ENCODE data around the gene RPL37. TPM values are rescaled to one million over a fixed set of nuclear protein-coding genes. Genes with fewer than 3 reads are reported as not detected.
"Not testable (repeated sequence)": the region's sequence is repeated elsewhere in the genome, so short reads cannot be mapped to it uniquely, and the experiment has no call there.

The RPL37 gene
- 649 TPM for total RNA-seq (ENCODE audit: insufficient read depth, low replicate concordance)

DNA sequence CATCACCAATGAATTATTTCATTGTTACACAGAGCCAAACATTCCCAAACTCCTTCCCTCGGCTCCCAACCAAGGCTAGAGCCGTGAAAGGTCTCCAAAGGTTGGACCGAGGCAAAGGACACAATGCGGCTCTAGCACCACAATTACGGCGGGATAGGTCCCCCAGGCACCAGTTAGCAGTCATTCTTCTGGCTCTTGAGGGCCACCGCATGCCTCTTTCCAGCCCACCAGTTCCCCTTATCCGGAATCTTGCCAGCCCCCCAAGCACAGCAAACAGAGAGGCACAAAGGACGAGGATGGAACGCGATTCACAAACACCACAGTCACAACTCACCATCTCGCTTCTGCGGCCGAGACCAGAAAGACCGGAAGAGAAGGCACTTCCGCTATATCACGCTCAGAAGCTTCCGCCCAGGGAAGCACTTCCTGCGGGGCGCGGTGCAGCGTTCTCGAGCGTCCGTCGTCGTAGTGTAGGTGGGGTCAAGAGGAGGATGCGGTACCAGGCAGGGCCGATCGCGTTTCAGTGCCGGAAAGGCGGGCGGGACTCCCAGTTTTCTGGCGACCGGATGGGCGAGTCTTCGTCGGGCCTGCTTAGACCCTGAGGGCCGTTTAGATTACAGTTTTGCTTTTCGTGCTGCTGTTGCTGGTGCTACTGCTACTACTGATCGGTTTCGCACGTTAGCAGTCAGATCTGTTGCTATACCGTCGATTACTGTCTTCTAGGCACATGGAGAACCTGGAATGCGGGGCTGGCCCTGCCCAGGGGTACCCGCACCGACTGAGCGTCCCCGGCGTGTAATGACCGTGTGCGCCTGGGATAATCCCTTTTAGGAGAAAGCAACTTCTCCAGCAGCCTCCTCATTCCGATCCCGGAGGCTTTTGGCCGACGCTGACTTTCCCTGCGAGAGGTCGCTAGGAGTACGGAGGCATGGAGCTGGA, at the start of gene RPL37:
Gene RPL37 (minus strand): TSS at position 374 of the 939 bp plus-strand sequence. CDS start 37 bp downstream, at position 337.
- peak; percentile 98 for DNase-seq (ENCODE audit: low spot score)

DNA sequence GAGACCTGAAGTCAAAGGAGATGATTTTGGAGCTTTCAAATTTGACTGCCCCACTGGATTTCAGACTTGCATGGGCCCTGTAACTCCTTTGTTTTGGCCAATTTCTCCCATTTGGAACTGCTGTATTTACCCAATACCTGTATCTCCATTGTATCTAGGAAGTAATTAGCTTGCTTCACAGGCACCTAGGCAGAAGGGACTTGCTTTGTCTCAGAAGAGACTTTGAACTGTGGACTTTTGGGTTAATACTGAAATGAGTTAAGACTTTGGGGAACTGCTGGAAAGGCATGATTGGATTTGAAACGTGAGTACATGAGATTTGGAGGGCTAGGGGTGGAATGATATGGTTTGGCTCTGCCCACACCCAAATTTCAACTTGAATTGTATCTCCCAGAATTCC, 48.0 kb upstream of the RPL37 start:
- not testable (repeated sequence) for DNase-seq (ENCODE audit: low spot score)

DNA sequence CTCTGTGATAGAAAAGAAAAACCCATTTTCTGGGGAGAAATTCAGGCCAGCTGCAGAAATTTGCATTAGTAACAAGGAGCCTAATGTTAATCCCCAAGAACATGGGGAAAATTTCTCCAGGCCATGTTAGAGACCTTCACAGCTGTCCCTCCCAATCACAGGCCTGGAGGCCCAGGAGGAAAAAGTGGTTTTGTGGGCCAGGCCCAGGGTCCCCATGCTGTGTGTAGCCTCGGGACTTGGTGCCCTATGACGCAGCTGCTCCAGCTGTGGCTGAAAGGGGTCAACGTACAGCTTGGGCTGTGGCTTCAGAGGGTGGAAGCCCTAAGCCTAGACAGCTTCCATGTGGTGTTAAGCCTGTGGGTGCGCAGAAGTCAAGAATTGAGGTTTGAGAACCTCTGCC, 47.3 kb upstream of the RPL37 start:
- no peak for DNase-seq (ENCODE audit: low spot score)

DNA sequence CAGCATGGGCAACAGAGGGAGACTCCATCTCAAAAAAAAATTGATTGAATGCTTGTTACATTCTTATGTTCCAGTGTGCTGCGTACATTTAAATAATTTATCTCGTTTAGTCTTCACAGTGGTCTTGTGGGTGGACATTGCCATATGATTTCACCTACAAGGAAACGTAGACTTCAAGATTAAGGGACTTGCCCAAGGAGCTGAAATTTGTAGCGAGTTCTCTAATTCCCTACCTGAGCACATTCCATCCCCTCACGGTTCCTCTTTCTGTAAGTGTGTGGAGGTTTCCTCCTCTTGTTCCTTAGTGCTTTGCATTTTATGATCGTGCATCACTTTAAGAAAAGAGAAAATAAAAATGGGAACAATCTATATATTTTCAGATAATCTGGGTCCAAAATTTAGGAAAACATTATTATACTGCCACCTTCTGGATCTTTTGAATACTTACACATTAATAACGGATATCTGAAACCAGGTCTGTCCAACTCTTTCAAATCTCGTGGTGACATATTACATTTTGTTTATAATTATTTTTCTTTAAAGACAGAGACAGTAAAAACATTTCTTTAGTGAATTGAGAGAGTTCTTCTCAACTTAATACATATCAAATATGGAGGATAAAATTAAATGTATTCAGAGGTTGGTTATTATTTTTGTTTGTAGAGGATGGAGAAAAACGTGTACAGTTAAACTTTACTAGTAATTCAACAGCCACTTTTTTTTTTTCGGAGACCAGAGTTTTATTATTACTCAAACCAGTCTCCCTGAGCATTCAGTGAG, 44.3 kb upstream of the RPL37 start:
- DNase-seq (ENCODE audit: low spot score) = peak; percentile 23

DNA sequence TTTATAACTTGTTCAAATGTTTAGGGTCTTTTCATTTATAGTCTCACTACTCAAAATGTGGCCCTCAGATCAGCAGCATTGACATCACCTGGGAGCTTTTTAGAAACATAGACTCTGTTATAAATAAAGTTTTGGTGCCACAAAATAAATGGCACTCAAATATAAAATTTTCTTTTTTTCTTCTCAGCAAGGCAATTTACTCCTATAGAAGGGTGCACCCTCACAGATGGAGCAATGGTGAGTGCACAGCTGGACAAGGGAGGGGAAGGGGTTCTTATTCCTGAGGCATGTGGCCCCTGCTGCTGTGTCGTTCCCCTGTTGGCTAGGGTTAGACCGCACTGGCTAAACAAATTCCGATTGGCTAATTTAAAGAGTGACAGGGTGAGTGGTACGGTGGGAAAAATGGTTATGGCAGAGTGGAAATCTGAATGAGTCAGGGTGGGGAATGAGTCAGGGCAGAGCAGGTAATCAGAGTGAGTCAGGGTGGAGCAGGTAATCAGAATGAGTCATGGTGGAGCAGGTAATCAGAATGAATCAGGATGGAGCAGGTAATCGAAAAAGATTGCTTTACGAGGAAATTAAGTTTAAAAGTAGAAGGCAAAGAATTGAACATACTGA, 42.5 kb upstream of the RPL37 start:
- DNase-seq (ENCODE audit: low spot score) = no peak

DNA sequence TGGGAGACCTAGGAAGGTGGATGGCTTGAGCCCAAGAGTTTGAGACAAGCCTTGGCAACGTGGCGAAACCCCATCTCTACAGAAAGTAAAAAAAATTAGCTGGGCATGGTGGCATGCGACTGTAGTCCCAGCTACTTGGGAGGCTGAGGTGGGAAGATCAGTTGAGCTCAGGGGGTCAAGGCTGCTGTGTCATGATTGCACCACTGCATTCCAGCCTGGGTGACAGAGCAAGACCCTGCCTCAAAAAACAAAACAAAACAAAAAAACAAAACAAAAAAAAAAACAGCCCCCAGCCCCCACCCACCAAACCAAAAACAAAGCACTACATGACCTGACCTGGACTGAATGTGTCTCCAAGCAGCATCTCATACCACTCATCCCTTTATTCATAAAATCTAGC, 40.9 kb upstream of the RPL37 start:
- no peak for DNase-seq (ENCODE audit: low spot score)

DNA sequence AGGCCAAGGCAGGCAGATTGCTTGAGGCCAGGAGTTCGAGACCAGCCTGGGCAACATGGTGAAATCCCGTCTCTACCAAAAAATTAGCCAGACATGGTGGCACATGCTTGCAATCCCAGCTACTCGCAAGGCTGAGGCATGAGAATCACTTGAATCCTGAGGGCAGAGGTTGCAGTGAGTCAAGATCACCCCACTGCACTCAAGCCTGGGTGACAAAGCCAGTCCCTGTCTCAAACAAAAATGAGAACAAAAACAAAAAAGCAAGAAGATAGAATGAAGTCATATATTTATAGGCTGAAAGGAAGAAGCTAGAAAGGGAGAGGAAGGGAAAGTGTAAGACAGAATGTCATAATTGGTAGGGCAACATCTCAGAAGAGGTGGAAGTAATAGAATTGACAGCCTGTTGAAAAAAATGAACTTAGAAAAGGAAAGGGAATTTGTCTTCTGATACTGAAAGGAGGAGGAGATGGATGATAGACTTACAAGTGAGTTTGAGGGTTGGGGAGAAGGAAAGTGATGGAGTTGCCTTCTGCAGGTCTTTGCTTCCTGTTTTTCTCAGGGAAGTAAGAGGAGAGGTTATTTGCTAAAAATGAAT, 38.4 kb upstream of the RPL37 start:
- DNase-seq (ENCODE audit: low spot score) = no peak

DNA sequence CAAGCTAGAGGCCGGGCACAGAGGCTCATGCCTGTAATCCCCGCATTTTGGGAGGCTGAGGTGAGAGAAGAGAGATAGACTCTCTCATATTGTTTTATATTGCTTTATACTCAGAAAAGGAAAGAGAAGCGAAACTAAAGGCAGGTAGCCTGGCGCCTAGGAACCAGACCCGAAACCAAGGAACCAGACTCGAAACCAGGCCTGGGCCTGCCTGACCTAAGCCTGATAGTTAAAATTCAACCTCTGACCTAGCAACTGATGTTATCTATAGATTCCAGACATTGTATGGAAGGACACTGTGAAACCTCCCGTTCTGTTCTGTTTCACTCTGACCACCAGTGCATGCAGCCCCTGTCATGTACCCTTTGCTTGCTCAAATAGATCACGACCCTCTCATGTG, 37.2 kb upstream of the RPL37 start:
- DNase-seq (ENCODE audit: low spot score) = not testable (repeated sequence)

DNA sequence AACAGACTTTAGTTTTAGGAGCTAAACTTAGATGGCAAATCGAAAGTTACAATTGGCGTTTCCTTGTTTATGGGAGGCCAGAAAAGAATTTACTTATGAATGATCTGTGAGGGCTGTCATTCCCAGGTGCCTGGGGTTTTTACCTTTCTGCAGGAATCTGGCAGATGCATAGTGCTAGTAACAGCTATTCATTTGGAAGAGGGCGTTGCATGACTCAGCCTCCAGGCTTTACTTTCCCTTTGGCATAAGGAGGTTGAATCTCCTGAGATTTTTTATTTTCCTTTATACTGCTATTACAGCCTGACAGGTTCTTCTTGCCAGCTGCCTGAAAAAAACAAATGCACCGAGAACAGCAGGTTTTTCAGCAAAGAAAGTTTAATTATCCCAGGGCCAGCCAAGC, 36.2 kb upstream of the RPL37 start:
- no peak for DNase-seq (ENCODE audit: low spot score)

DNA sequence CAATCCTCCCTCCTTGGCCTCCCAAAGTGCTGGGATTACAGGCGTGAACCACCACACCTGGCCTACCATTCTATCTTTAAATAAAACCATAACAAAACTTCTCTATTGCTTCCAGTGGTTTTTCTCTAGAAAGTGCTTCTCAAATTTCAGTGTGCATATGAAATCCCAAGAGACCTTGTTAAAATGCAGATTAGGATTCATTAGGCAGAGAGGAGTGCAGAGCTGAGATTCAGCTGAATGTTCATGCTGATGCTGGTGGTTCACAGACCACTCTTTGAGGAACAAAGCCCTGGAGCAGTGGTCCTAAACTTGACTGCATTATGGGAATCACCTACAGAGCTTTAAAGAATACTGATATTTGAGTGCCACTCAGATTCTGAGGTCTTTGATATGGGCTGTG, 34.4 kb upstream of the RPL37 start:
- DNase-seq (ENCODE audit: low spot score) = no peak

DNA sequence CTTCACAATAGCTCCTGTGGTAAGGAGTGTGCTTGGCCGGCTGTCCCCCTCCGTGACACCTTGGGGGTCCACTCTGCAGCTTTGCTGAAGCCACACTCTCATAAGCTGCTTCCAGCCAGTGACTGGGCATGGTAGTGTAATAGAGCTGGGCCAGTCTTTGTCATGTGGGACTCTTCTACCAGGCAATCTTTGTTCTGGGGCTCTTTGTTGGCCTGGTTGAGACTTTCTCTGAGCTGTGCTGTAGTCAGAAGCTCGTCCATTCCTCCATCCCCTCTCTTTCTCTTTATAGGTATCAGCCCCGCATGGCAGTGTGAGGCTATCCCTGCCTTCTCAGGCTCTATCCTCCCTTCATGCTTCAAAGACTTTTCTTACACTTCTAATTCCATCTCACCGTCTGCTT, 31.8 kb upstream of the RPL37 start:
- no peak for DNase-seq (ENCODE audit: low spot score)

DNA sequence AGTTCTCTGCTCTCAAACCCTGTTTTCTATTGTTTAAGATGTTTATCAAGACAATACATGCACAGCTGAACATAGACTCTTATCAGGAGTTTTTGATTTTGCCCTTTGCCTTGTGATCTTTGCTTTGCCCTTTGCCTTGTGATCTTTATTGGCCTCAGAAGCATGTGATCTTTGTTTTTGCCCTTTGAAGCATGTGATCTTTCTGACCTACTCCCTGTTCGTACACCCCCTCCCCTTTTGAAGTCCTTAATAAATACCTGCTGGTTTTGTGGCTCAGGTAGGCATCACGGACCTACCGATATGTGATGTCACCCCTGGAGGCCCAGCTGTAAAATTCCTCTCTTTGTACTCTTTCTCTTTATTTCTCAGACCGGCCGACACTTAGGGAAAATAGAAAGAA, 30.0 kb upstream of the RPL37 start:
- not testable (repeated sequence) for DNase-seq (ENCODE audit: low spot score)

DNA sequence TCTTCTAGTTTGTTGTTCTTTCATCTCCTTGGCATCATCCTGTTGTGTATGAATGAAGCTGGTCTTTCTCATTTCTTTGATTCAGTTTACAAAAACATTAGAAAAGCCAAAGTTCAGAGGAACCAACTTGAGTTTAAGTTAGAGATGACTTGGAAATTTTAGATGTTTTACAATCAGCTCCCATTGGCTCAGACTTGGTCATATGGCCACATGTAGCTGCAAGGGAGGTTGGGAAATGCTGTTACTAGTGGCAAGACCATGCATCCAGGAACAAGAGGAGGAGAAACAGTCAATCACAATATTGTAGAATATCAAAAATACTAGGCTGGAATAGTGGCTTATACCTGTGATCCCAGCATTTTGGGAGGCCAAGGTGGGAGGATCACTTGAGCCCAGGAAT, 25.7 kb upstream of the RPL37 start:
- no peak for DNase-seq (ENCODE audit: low spot score)

DNA sequence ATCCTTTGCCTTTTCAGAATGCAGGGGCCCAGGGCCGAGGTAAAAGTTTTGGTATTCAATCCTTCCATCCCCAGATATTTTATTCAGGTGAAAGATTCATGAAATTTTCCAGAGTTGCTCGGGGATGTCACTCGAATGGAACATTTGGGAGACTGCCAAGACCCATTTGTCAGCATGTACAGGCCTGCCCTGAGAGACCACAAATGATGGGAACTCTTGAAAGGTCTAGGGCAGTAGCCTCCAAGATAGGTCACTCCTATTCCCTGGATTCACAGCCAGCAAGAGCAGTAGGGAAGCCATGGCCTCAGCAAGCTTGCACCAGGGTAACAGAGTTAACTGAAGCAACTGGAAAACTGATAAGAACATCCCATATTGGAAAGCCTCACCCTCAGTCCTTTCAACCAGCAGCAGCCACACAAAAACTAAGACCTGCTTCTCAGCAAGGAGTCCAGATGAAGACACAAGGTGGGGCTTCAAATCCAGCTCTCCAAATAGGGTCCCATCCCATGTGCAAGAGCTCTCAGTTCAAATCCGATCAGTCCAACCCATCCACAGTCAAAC, 18.7 kb upstream of the RPL37 start:
- DNase-seq (ENCODE audit: low spot score) = no peak

DNA sequence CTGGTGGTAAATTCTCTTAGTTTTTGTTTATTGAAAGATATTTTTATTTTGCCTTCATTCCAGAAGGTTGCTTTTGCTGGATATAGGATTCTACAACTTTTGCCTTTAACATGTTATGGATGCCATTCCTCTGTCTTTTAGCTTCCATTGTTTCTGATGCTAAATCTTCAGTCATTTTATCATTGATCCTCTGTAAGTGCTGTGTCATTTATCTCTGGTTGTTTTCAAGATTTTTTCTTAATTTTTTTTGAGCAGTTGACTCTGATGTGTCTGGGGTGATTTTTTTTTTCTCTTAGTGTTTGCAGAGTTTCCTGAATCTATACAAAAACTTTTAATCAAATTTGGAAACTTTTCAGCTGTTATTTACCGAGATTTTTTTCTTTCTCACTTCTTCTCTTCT, 12.5 kb upstream of the RPL37 start:
- DNase-seq (ENCODE audit: low spot score) = no peak

DNA sequence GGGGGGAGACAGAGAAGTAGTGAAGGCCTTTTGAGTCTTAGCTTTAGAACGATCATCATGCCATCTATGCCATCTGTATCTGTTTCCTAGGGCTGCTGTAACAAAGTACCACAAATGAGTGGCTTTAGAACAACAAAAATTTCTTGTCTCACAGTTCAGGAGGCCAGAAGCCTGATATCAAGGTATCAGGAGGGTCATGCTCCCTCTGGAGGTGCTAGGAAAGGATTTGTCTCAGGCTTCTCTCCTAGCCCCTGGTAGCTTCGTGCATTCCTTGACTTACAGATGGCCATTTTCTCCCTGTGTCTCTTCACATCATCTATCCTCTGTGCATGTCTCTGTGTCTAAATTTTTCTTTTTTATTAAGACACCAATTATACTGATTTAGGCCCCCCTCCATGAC, 11.3 kb upstream of the RPL37 start:
- no peak for DNase-seq (ENCODE audit: low spot score)

DNA sequence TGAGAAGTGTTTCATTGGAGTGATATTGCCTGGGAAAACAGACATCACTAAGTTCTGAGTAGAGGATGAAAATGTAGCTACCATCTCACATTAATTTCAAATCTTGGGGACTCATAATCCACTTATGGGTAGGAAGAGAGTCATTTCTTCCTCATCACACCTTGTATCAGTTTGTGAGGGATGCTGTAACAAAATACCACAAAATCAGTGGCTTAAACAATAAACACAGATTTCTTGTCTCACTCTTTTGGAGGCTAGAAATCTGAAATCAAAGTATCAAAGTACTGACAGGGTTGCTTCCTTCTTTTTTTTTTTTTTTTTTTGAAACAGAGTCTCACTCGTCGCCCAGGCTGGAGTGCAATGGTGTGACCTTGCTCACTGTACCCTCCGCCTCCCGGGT, 9.5 kb upstream of the RPL37 start:
- no peak for DNase-seq (ENCODE audit: low spot score)

DNA sequence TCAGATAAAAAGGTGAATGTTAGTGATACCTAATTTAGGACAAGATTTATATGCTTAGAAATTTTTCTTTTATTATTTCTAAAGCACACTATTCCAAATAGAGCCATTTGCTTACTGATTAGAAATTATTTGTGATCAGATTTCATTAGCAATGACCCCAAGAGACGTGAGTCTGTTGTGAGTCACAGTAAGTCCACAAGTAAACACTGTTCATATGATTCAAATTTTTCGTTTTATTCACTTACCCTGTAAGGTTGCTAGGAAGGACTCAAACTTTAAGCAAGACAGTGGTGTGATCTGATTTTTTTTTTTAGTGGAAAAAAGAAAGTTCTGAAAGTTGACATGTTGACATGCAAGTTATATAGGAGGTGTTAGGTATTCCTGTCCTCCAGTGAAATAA, 7.3 kb upstream of the RPL37 start:
- no peak for DNase-seq (ENCODE audit: low spot score)

DNA sequence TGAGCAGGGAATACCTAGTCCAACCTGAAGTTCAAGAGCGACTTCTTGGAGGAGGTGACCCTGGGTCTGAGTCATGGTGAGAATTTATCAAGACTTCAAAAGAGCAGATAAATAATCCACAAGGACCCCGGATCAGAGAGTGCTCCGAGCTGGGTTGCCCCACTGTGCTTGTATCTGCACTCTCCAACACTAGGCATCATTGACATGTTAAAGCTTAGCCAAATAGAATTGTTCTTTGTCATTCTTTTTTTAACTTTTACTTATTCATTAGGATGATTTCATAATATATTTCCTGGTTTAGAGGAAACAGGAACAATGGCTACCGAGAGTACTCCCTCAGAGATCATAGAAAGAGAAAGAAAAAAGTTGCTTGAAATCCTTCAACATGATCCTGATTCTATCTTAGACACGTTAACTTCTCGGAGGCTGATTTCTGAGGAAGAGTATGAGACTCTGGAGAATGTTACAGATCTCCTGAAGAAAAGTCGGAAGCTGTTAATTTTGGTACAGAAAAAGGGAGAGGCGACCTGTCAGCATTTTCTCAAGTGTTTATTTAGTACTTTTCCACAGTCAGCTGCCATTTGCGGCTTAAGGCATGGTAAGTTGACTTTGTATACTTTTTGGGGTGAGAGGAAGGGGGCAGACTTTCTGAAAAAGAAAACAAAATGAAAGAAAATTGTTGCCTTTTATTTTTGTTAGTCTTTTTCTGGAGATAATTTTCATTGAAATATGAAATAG, 6.2 kb upstream of the RPL37 start, which contains the start of gene CARD6:
Gene CARD6 (plus strand): TSS at position 300 of the 738 bp plus-strand sequence. CDS start 16 bp downstream, at position 316.
- peak; percentile 29 for DNase-seq (ENCODE audit: low spot score)

DNA sequence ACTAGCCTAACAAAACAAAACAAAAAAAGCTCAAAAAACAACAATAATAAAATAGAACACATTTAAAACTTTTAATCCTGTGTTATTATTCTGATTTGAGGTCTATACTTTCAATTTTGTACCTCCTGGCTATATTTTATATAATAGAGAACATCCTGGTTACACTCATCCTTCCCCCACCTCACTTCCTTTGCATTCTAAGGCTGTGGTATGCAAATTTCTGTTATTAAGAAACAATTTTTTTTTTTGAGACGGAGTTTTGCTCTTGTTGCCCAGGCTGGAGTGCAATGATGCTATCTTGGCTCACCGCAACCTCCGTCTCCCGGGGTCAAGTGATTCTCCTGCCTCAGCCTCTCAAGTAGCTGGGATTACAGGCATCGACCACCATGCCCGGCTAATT, 3.1 kb upstream of the RPL37 start:
- DNase-seq (ENCODE audit: low spot score) = no peak

DNA sequence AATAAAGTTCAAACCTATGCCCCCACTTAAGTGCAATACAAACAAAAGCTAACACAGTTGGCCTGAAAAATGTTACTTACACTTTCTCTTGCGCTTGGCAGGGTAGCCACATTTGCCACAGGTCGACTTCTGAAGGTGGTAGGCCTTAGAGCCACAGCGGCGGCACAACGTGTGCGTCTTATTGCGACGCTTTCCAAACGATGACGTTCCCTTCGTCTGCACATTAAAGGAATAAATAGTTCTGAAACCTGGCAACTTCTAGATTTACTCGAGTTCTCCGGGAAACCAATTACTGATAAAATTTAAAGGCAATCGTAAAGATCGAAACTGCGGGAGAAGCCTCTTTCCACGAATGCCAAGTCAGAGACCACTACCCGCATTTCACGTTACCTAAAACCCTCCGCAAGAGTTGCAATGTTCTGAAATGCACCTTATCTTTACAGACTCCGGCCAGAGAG, 602 bp downstream of the RPL37 start:
- peak; percentile 29 for DNase-seq (ENCODE audit: low spot score)
